GM23338 (cell line): ENCODE measurements around the gene GYS2. TPM values are rescaled to one million over a fixed set of nuclear protein-coding genes. Genes with fewer than 3 reads are reported as not detected.

Experiments used
- CREB1 ChIP-seq: fragments of 250-450 bp; sonication (Bioruptor Pico); IDR thresholded peaks from 2 replicates; pipeline ENCODE4 v1.5.0; 2020; ENCODE audit warnings: low read depth, mild to moderate bottlenecking, moderate library complexity
- EZH2 ChIP-seq: fragments of 200-600 bp; sonication (generic); IDR thresholded peaks from one replicate; pipeline ENCODE4 v1.8.0; 2017; ENCODE audit warnings: antibody characterized with exemption, mild to moderate bottlenecking, low read depth; ENCODE audit not compliant: unreplicated experiment
- EZH2phosphoT487 ChIP-seq: fragments of 200-600 bp; sonication (generic); IDR thresholded peaks from one replicate; pipeline ENCODE4 v1.8.1; 2018; ENCODE audit warnings: antibody characterized with exemption; ENCODE audit not compliant: unreplicated experiment
- JUNB ChIP-seq: IDR thresholded peaks from one replicate; pipeline ENCODE4 v1.6.1; 2016; ENCODE audit warnings: antibody characterized with exemption; ENCODE audit not compliant: unreplicated experiment
- NANOG ChIP-seq: IDR thresholded peaks from 2 replicates; pipeline ENCODE4 v1.6.1; 2016; ENCODE audit warnings: antibody characterized with exemption, borderline replicate concordance
- POLR2AphosphoS5 ChIP-seq: IDR thresholded peaks from 2 replicates; pipeline ENCODE4 v1.6.1; 2016; ENCODE audit warnings: antibody characterized with exemption, low read depth
- STAT1 ChIP-seq: IDR thresholded peaks from one replicate; pipeline ENCODE4 v1.6.1; 2016; ENCODE audit warnings: antibody characterized with exemption; ENCODE audit not compliant: unreplicated experiment
- ZNF114 ChIP-seq: fragments of 250-450 bp; sonication (Bioruptor Pico); IDR thresholded peaks from 2 replicates; pipeline ENCODE4 v1.5.0; 2020; ENCODE audit warnings: mild to moderate bottlenecking, moderate library complexity
- ZNF331 ChIP-seq: fragments of 250-450 bp; sonication (Bioruptor Pico); IDR thresholded peaks from 2 replicates; pipeline ENCODE4 v1.5.0; 2020; ENCODE audit warnings: low read depth, mild to moderate bottlenecking, moderate library complexity
- polyA plus RNA-seq: library from polyadenylated mRNA; unstranded; fragments of >200 nt; fragmentation: Nextera tagmentation; extraction: Ambion mirVana; gene quantifications from 2 replicates; pipeline ENCODE4 v1.2.1, GENCODE V29; 2016
- total RNA-seq: library from RNA; depleted of rRNA; stranded (reverse); fragments of >200 nt; shearing (Covaris generic); gene quantifications from 2 replicates; pipeline ENCODE4 v1.2.3, GENCODE V29; 2014
- TF ChIP-seq, protein P1 (sequence below): fragments of 250-450 bp; sonication (Bioruptor Pico); IDR thresholded peaks from 2 replicates; pipeline ENCODE4 v1.5.0; 2020; ENCODE audit warnings: mild to moderate bottlenecking, moderate library complexity
- TF ChIP-seq, protein P2 (sequence below), 2 experiments: fragments of 200-600 bp in 1 of 2; sonication (generic) in 1 of 2; conservative IDR thresholded peaks; 2 replicates each; pipeline versions ENCODE4 v1.5.1 to v1.6.1; 2016 to 2017; ENCODE audit warnings: antibody characterized with exemption in 2 of 2, low read depth in 2 of 2, mild to moderate bottlenecking in 2 of 2, moderate library complexity in 1 of 2
- TF ChIP-seq, protein P3 (sequence below): IDR thresholded peaks from 2 replicates; pipeline ENCODE4 v1.6.1; 2016; ENCODE audit warnings: antibody characterized with exemption

Gene GYS2
- total and polyA plus RNA-seq, 2 experiments from 2014 or later: not detected

DNA sequence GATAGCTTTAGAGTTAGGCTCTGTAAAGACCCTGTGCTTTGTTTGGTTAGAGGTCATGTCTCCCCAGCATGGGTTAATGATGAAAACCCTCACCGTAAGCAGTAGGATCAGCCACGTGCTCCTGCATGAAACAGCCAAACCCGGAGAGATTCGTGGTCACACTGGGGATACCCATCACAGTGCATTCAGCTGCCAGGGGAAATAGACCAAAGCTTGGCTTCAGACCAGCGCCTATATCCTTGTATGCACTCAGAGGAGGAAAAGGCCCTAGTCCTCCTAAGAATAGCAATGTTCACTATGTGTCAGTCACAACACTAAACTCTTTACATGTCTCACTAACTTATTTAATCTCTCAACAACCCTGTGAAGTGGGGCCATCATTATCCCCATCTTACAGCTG, 62.2 kb downstream of the GYS2 start (continued):
- TF ChIP-seq, protein P1, sequence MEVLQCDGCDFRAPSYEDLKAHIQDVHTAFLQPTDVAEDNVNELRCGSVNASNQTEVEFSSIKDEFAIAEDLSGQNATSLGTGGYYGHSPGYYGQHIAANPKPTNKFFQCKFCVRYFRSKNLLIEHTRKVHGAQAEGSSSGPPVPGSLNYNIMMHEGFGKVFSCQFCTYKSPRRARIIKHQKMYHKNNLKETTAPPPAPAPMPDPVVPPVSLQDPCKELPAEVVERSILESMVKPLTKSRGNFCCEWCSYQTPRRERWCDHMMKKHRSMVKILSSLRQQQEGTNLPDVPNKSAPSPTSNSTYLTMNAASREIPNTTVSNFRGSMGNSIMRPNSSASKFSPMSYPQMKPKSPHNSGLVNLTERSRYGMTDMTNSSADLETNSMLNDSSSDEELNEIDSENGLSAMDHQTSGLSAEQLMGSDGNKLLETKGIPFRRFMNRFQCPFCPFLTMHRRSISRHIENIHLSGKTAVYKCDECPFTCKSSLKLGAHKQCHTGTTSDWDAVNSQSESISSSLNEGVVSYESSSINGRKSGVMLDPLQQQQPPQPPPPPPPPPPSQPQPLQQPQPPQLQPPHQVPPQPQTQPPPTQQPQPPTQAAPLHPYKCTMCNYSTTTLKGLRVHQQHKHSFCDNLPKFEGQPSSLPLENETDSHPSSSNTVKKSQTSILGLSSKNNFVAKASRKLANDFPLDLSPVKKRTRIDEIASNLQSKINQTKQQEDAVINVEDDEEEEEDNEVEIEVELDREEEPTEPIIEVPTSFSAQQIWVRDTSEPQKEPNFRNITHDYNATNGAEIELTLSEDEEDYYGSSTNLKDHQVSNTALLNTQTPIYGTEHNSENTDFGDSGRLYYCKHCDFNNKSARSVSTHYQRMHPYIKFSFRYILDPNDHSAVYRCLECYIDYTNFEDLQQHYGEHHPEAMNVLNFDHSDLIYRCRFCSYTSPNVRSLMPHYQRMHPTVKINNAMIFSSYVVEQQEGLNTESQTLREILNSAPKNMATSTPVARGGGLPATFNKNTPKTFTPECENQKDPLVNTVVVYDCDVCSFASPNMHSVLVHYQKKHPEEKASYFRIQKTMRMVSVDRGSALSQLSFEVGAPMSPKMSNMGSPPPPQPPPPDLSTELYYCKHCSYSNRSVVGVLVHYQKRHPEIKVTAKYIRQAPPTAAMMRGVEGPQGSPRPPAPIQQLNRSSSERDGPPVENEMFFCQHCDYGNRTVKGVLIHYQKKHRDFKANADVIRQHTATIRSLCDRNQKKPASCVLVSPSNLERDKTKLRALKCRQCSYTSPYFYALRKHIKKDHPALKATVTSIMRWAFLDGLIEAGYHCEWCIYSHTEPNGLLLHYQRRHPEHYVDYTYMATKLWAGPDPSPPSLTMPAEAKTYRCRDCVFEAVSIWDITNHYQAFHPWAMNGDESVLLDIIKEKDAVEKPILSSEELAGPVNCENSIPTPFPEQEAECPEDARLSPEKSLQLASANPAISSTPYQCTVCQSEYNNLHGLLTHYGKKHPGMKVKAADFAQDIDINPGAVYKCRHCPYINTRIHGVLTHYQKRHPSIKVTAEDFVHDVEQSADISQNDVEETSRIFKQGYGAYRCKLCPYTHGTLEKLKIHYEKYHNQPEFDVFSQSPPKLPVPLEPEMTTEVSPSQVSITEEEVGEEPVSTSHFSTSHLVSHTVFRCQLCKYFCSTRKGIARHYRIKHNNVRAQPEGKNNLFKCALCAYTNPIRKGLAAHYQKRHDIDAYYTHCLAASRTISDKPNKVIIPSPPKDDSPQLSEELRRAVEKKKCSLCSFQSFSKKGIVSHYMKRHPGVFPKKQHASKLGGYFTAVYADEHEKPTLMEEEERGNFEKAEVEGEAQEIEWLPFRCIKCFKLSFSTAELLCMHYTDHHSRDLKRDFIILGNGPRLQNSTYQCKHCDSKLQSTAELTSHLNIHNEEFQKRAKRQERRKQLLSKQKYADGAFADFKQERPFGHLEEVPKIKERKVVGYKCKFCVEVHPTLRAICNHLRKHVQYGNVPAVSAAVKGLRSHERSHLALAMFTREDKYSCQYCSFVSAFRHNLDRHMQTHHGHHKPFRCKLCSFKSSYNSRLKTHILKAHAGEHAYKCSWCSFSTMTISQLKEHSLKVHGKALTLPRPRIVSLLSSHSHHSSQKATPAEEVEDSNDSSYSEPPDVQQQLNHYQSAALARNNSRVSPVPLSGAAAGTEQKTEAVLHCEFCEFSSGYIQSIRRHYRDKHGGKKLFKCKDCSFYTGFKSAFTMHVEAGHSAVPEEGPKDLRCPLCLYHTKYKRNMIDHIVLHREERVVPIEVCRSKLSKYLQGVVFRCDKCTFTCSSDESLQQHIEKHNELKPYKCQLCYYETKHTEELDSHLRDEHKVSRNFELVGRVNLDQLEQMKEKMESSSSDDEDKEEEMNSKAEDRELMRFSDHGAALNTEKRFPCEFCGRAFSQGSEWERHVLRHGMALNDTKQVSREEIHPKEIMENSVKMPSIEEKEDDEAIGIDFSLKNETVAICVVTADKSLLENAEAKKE (CRISPR knock-in tag): no peak
- no peak for TF ChIP-seq STAT1
- no peak for TF ChIP-seq NANOG
- TF ChIP-seq JUNB: no peak
- no peak for TF ChIP-seq POLR2AphosphoS5
- TF ChIP-seq, protein P2, sequence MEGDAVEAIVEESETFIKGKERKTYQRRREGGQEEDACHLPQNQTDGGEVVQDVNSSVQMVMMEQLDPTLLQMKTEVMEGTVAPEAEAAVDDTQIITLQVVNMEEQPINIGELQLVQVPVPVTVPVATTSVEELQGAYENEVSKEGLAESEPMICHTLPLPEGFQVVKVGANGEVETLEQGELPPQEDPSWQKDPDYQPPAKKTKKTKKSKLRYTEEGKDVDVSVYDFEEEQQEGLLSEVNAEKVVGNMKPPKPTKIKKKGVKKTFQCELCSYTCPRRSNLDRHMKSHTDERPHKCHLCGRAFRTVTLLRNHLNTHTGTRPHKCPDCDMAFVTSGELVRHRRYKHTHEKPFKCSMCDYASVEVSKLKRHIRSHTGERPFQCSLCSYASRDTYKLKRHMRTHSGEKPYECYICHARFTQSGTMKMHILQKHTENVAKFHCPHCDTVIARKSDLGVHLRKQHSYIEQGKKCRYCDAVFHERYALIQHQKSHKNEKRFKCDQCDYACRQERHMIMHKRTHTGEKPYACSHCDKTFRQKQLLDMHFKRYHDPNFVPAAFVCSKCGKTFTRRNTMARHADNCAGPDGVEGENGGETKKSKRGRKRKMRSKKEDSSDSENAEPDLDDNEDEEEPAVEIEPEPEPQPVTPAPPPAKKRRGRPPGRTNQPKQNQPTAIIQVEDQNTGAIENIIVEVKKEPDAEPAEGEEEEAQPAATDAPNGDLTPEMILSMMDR (conservative IDR thresholded peaks at IDR 0.05; ENCODE audit: low read depth in 2 of 2): no peak
- TF ChIP-seq EZH2: no peak
- TF ChIP-seq EZH2phosphoT487: no peak
- TF ChIP-seq ZNF331 (CRISPR knock-in tag): no peak
- no peak for TF ChIP-seq CREB1 (CRISPR knock-in tag)
- no peak for TF ChIP-seq ZNF114 (CRISPR knock-in tag)
- TF ChIP-seq, protein P3, sequence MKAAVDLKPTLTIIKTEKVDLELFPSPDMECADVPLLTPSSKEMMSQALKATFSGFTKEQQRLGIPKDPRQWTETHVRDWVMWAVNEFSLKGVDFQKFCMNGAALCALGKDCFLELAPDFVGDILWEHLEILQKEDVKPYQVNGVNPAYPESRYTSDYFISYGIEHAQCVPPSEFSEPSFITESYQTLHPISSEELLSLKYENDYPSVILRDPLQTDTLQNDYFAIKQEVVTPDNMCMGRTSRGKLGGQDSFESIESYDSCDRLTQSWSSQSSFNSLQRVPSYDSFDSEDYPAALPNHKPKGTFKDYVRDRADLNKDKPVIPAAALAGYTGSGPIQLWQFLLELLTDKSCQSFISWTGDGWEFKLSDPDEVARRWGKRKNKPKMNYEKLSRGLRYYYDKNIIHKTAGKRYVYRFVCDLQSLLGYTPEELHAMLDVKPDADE: no peak
